DMS153 (cell line): ENCODE results near the gene DCLK2.

Experiments used
- DNase-seq: peaks from one replicate; lab custom pipeline; 2025; lab: John Stamatoyannopoulos, UW

The DCLK2 gene

DNA sequence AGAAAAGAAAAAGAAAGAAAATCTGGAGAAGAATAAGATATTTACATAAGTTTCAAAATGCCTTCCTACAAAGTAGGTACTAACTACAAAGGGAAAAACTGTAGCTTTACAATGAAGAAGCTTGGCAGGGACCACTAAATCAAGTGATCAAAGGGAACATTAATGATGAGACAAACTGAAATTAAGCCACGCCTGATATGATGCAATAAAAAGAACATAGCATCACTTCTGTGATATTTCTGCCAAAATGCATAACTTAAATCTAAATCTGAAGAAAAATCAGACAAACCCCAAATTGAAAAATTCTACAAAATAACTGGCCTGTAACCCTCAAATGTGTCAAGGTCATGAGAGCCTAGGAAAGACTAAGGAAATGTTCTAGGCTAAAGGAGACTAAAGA lies 8.9 kb upstream of the DCLK2 start:
- DNase-seq = no peak

DNA sequence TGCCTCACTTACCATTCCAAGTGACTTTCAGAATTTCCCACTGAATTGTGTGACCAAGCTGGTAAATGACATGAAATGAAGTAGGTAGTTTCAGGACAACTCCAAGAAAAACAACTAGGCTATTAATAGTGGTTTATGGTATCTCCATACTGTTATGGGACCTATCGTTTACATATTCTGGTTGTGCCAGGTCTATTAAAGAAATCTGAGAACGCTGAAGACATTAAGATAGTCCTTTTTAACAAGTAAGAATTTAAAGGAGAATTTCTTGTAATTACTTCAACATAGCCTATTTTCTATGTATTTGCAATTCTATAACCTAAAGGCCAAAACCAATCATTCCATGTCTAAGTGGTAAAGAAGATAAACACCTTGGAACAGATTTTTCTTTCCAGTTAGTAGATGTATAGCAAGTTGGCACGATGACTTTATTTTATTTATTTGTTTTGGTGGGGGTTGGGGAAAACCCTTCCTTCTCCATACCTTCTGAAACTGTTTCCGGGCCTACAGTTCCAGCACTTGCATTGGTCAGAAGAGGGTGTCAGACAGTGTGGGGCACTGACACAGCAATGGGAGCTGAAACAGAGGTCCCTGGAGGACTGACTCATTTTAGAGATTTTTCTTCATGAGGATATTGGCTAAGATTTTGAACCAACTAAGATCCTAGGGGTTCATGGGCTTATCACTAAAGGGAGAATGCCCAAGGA lies 7.6 kb upstream of the DCLK2 start:
- DNase-seq = no peak

DNA sequence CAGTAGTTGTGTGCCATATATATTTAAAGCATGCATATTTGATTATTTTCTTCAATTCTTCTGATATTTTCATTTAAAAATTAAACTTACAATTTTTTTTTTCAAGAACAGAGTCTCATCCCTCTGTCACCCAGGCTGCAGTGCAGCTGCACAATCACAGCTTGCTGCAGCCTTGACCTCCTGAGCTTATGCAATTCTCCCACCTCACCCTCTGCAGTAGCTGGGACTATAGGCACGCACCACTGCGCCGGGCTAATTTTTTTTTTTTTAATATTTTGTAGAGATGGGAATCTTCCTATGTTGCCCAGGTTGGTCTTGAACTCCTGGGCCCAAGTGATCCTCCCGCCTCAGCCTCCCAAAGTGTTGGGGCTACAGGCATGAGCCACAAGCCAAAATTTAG lies 5.8 kb upstream of the DCLK2 start:
- no peak for DNase-seq

DNA sequence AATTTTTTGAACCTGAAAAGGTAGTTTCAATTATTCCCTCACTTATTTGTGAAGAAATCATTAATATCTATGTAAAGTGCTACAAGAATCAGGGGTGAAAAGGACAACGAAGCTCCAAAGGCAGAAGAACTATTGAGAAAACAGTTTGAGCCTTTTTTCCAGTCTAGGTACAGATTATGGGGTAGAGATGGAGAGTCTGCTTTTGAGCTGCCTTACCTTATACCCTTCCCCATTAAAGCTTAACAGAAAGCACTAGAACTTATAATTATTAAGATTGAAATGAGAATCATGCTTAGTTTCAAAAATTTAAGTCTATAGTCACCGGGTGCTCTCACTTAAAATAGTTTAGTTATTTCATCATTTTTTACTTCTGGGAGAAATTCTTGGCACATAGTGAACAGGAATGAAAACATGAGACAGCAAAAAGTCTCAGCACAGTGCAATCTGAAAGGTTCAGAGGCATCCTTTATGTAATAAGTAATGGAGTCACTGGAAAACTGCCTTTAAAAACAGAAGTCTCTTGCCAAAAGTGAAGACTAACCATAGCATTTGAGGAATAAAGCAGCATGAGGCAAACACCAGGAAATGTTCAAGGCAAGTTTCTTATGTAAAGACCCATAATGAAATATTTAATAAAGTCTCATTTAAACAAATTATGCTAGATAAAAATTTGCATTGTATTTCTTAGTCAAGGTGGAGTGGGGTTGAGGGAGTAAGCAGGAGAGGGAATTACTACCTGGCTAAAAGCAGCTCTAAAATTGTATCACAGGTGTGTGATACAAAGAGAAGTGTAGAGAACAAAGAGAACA lies 5.1 kb upstream of the DCLK2 start:
- DNase-seq = no peak

DNA sequence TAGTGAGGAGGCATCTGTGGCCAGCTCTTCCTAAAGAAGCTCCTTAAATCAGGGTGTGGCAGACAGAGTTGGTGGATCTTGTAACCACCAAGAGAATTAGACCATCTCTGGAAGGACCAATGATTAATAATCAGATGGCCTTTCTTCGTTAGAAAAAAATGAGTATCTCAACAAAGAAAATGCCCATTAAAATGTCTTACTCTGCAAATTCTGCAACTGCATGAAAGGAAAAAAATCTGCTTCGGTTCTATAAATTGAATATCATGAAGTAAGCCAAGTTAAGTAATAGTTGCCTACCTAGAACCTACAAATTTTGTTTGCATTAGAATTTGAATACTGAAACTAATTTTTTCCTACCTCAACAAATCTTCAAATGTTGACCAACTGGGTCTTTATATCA lies 4.2 kb upstream of the DCLK2 start:
- DNase-seq = no peak

DNA sequence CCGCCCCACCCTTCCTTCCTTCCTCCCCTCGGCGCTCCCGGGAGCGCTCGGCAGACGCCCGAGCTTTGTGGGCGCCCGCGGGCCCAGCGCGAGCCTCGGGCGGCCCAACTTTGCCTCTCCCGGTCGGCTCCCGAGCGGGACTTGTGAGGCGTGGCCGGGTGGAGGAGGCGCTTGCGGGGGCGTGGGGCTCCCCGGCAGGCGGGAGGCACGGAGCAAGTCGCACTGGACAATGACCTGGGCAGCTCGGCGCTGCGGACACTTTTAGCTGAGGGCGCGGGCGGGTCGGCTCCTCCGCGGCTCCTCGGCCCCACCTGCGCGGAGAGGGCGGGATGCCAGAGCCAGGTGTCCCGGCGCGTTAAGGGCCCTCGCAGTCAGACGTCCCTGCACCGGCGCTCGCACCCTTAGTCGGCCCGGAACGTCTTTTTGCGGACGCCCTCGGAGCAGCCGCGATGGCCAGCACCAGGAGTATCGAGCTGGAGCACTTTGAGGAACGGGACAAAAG lies 385 bp downstream of the DCLK2 start:
- no peak for DNase-seq

DNA sequence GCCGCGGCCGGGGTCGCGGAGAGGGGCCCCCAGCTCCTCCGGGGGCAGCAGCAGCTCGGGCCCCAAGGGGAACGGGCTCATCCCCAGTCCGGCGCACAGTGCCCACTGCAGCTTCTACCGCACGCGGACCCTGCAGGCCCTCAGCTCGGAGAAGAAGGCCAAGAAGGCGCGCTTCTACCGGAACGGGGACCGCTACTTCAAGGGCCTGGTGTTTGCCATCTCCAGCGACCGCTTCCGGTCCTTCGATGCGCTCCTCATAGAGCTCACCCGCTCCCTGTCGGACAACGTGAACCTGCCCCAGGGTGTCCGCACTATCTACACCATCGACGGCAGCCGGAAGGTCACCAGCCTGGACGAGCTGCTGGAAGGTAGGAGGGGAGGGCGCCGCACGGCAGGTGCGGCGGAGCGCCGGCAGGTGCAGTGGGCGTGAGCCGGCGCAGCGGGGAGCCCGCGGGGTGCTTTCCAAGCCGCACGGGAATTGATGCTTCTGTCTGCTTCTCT lies 886 bp downstream of the DCLK2 start:
- peak; percentile 51 for DNase-seq

DNA sequence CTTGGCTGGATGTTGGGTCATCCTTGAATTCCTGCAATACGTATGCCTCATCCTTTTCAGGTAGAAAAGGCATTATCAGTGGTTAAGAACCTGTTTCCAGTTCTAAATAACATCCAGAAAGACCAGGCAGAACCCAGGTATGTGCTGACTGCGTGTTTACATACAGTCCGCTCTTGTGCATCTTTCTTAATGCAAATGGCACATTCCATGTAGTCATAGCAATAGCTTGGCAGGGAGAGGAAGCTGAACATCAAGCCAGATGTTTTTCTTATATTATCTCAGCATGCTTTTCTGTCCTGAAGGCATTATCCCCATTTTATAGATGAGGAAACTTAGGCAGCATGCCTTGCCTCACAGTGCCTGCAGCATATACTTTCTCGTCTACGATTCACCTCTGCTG lies 2.1 kb downstream of the DCLK2 start:
- no peak for DNase-seq

DNA sequence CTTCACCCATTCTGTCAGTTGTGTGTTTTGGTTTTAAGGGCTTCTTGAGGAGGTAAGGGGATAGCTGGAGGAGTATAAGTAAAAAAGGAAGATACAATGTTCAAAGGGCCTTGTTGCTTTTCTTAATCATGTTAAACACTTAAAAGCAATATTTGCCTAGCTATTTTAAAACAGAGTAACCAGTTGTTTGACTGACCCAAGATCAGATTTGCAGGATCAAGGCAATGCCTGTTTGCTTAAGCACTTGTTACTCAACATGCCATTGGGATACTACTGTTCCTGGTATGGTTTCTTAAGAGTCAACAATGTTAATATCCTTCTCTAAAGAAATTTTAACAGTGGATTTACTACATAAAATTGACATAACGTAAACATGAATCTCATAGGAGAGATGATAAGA lies 2.6 kb downstream of the DCLK2 start:
- no peak for DNase-seq

DNA sequence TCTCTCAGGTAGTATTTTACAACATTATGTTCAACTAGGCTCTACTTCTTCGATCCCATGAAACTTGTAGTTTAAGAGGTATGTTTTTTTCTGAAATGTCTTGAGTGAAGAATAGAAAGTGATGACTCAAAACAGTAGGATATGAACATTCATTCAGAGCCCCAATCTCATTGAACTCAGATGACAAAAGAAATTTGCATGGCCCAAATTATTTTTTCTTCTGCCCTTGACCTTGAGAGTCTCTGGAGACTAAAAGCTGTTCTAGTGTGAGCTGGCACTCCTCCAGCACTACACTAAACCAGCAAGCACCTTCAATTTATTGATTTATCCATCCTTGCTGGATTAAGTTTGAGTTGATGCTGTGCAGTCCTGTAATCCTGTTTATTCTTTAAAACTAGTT lies 4.0 kb downstream of the DCLK2 start:
- no peak for DNase-seq

DNA sequence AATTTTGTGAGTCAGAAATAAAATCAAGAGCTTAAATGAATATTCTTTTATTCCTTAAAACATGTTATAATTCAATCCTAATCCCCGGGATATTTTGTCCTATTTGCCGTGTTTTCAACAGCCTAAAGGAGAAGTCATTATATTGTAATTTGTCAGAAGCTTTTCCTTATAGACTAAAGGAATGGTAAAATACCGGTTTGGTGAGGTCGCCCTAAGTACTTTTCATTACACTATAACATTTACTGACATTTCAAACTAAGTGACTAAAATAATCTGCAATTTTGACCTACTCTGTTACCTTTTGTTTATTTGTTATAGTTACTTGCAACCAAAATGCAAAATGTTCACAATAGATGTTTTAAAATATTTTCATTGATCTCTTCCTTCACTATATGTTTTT lies 8.8 kb downstream of the DCLK2 start:
- DNase-seq = no peak

DNA sequence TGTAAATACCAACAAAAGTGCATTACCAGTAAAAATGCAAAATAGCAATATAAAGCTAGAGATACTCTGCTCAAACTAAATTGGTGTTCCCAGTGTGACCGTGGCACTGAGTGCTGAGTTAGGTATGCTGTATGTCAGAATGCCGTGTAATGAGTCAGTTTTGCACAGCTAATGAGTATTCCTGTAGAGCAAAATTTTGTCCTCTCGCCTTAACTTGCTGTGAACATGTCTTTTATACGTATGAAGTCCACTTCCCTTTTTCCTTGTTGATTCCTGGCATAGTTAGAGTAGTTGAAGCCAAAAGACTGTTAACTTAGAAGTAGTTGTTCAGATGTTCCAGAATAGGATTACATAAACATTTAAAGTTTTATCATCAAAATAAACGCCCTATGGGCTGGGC lies 11.5 kb downstream of the DCLK2 start:
- DNase-seq = no peak

DNA sequence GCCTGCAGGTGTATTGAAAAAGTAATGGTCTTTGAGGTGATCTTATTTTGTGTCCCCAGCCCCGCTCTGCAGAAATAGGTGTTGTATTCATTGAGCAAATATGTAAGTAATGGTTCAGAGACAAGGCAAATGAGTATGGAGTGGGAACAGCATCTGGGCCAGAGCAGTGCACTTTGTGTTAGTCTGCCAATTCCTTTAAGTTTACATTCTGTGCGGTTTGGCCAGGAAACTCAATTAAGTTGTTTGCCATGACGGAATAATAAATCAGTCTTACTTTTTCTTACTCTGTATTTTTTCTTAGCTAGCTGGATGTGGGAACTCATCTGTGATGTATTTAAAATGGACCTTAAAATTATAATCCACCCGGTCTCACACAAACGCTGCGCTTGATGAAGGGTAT lies 12.6 kb downstream of the DCLK2 start:
- DNase-seq = no peak

DNA sequence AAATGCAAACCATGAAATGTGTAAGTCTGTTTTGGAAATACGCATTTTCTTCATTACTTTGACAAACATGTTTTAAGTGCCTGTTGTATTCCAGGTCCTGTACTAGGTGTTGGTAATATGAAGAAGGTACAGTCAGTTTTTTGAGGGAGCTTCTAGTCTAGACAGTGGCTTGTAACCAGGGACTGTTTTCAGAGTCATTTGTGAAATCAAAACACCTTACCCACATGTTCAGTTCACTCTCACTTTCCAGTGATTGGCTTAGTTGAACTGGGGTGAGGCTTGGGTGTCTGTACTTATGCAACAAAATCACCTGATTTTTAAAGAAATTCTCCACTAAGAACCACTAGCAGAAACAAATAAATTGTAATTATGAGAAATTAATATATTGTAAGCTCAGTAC lies 16.4 kb downstream of the DCLK2 start:
- DNase-seq = no peak

DNA sequence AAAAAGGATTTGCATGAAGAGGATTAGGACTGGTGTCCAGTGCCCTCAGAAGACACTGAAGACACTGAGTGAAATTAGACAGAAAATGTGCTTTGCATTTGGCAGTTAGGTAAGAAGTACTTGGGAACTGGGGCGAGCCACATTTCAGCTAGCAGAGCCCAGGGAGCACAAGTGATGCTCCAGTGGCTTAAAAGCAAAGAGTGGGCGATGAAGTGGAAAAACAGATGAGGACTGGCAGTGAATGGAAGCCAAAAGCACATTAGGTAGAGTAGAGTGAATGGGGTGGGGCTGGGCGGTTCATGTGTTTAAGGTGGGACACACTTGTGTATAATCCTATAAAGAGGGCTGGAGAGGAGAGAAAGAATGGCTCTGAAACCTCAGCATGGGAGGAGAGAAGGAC lies 18.4 kb downstream of the DCLK2 start:
- DNase-seq = no peak

DNA sequence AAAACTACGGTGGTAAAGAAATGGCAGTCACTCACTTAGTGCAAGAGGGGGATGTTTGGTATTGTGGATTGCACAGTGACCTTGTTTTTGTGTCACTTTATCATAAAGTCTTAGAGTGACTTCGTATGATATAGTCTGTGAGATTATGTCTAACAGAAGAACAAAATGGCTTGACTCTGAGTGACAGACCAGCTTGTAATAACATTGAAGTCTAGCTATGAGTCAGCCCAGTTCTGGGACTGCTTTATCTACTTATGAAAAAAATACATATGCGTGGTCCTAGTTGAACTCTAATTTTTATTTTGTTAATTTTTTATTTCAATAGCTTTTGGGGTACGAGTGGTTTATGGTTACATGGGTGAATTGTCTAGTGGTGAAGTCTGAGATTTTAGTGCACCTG lies 20.0 kb downstream of the DCLK2 start:
- no peak for DNase-seq

DNA sequence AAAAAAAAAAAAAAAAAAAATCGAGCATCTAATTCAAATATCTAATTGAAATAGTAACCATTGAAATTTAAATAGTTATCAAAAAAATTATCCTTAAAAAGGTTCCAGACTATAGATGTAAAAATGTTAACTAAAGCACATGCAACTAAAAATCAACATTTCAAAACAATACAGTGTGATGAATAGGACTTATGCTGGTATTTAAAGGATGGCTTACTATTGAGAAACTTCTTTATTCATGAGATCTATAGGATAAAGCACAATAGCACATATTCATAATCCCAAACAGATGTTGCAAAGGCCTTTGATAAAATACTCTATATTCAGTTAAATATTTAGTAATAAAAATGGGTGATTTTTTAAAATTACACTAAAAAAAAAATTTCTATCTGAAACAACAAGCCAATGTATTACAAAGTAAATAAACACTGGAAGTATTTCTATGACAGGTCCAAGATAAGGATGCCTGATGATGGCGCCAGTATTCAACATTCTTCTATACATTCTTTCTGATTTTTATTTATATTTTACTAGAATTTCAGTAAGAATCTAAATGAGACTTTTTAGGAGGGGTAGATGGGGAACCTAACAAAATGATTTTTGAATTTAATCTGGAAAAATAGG lies 26.3 kb downstream of the DCLK2 start:
- no peak for DNase-seq

DNA sequence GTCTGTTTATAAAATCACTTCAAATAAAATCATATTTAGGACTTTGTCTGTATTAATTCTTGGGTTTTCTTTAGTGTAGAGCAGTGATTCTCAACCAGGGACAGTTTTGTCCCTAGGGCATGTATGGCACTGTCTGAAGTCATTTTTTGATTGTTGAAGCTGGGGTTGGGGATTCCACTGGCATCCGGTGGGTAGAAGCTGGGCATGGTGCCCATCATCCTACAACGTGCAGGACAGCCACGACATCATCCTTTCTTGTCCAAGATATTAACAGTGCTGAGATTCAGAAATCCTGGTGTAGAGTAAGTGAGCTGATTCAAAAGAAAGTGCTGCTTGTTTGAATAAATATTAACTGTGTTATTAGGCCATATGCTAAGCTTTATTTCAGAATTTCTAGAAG lies 28.6 kb downstream of the DCLK2 start:
- no peak for DNase-seq

DNA sequence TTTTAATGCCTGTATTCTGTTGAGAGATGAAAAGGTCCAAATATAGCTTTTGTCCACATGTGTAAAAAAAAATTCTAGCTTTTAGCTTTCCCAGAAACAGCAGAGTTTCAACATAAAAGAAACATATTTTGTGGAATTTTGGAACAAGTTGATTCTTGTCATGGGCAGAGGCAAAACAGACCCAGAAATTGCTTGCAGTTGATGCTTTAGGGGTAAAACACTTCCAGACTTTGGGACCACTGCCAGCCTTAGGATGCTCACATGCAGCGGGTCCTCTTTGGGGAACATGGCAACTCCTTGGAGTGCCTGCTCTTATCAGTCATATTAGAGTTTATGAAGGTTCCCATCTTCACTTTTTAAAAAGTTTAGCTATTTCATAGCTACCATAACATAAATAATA lies 30.4 kb downstream of the DCLK2 start:
- no peak for DNase-seq

DNA sequence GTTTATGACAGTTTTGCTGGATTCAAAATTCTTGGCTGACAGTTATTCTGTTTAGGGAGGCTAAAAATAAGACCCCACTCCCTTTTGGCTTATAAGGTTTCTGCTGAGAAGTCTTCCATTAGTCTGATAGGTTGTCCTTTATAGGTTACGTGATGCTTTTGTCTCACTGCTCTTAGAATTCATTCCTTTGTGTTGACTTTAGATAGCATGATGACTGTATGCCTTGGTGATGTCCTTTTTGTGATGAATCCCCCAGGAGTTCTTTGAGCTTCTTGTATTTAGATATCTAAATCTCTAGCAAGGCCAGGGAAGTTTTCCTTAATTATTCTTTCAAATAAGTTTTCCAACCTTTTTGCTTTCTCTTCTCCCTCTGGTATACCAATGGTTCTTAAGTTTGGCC lies 36.4 kb downstream of the DCLK2 start:
- DNase-seq = no peak

DNA sequence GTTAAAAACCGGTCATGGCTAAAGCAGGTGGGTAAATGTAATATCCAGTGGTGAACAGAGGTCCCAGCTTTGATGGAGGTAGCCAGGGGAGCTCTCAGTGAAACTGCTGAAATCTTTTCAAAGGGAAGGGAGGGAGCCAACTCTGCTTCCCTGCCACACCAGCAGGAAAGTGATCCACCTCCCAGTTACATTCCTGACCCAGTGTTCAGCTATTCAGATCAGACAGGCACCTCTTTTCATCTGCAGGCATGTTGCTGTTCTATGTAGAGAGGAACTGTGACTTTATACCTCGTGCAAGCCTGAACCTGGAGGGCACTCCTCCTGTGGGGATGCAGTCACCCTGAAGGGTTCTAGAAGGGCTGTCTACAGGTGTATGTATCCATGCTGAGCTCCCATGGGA lies 37.6 kb downstream of the DCLK2 start:
- no peak for DNase-seq

DNA sequence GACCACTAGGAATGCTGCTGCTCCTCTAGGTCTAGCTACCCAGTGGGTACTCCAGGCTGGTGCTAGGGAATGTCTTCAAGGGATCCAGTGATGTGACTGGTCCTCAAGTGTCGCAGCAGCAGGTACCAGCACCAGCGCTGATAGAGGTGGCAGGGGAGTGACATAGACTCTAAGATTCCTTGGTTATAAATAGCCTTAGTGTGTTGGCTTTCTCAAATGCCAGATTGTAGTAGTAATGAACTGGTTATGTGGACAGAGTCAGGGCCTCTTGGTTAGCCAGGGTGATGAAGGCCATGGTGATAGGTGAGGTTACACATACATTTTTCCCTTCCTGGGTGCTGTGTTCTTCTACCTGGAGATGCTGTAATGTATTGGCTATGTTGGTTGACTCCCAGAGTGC lies 38.3 kb downstream of the DCLK2 start:
- no peak for DNase-seq

DNA sequence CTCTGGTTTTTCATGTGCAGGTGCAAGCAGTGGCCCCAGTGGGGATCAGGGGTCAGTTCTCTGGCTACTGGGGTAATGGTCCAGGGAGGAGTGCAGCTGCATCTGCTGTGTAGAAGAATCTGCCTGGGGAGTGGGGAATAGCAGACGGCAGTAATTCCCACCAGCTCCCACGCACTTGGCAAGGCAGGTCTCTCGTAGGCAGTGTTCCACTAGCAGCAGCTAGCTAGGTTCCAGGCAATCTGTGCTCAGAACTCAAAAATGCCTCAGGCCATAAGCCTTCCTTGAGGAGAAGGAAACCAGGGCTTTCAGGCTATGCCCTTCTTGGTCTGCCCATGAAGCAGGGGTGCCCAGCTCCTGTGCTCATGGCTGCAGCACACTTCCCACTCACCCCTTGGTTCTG lies 38.8 kb downstream of the DCLK2 start:
- no peak for DNase-seq
